ENCODE data around the gene PRKAR2B.

GRCh38 chr7:107158028-107158427, 113.5 kb downstream of the PRKAR2B start:
- TF ChIP-seq POLR2A (IDR thresholded peaks at IDR 0.05): no peak
- no peak for TF ChIP-seq CTCF (IDR thresholded peaks at IDR 0.05 in 8 of 11, conservative IDR thresholded peaks at IDR 0.05 in 3 of 11)
- no peak for TF ChIP-seq POLR2AphosphoS5 (IDR thresholded peaks at IDR 0.05)

All from spleen (tissue), 7 donors.